PC-3 (cell line): ENCODE results near the gene HOOK1. TPM values are rescaled to one million over a fixed set of nuclear protein-coding genes. Genes with fewer than 3 reads are reported as not detected.

Source experiments
- ATAC-seq: fragments of 200-7000 bp; cut with Tn5 transposase; 2 replicates; pipeline ENCODE4 v1.9.1; 2020; ENCODE audit warnings: mild to moderate bottlenecking, moderate library complexity
- BruUV-seq: library from RNA; stranded (reverse); fragments of 400-500 nt; replicated peaks from 2 replicates; lab custom pipeline; 2021; lab: Mats Ljungman, UMichigan
- CTCF ChIA-PET: fragments of 300-600 bp; sonication (Branson Sonifier 250); formaldehyde crosslinking; loops from one replicate; lab custom pipeline; 2022; ENCODE audit warnings: antibody characterized with exemption; lab: Charles Lee
- POLR2A ChIA-PET: fragments of 300-600 bp; sonication (Branson Sonifier 250); formaldehyde crosslinking; loops from one replicate; lab custom pipeline; 2022; ENCODE audit warnings: antibody characterized with exemption; ENCODE audit not compliant: unreplicated experiment; lab: Charles Lee
- DNase-seq: peaks from one replicate; pipeline ENCODE4 v3.0.0-alpha.2; 2015
- H2AFZ ChIP-seq: fragments of 300-600 bp; sonication (generic); 2 replicates; pipeline ENCODE4 v1.6.0; 2016; ENCODE audit warnings: antibody characterized with exemption, low read length
- H3F3A ChIP-seq: fragments of 300-600 bp; sonication (generic); one replicate; pipeline ENCODE4 v1.6.0; 2017; ENCODE audit warnings: antibody characterized with exemption, low read length, control low read depth, mild to moderate bottlenecking; ENCODE audit not compliant: unreplicated experiment
- H3K27ac ChIP-seq: fragments of 300-600 bp; sonication (generic); 2 replicates; pipeline ENCODE4 v1.5.1; 2016; ENCODE audit warnings: mild to moderate bottlenecking, low read length
- H3K27me3 ChIP-seq: fragments of 300-600 bp; sonication (generic); 2 replicates; pipeline ENCODE4 v1.6.1; 2016; ENCODE audit warnings: low read length, mixed read lengths
- H3K36me3 ChIP-seq: fragments of 300-600 bp; sonication (generic); 2 replicates; pipeline ENCODE4 v1.6.1; 2016; ENCODE audit warnings: low read depth, mixed run types, low read length, mixed read lengths
- H3K4me1 ChIP-seq: fragments of 300-600 bp; sonication (generic); 2 replicates; pipeline ENCODE4 v1.5.1; 2016; ENCODE audit warnings: low read length; ENCODE audit not compliant: insufficient read depth
- H3K4me2 ChIP-seq: fragments of 300-600 bp; sonication (generic); 2 replicates; pipeline ENCODE4 v1.6.0; 2016; ENCODE audit warnings: low read length
- H3K4me3 ChIP-seq: fragments of 300-600 bp; sonication (generic); 2 replicates; pipeline ENCODE4 v1.5.1; 2016; ENCODE audit warnings: mild to moderate bottlenecking, low read length, mixed read lengths
- H3K79me2 ChIP-seq: fragments of 300-600 bp; sonication (generic); 2 replicates; pipeline ENCODE4 v1.6.1; 2017; ENCODE audit warnings: low read length, mixed read lengths
- H3K9ac ChIP-seq: fragments of 300-600 bp; sonication (generic); 2 replicates; pipeline ENCODE4 v1.6.0; 2016; ENCODE audit warnings: mild to moderate bottlenecking, low read length
- H3K9me2 ChIP-seq: fragments of 300-600 bp; sonication (generic); replicated peaks from 2 replicates; pipeline ENCODE4 v1.6.1; 2016; ENCODE audit warnings: mixed run types, low read length, mixed read lengths
- H3K9me3 ChIP-seq: fragments of 300-600 bp; sonication (generic); 2 replicates; pipeline ENCODE4 v1.6.1; 2016; ENCODE audit warnings: low read length, mixed read lengths
- H4K20me1 ChIP-seq: fragments of 300-600 bp; sonication (generic); 2 replicates; pipeline ENCODE4 v1.6.1; 2016; ENCODE audit warnings: low read length, mixed read lengths
- CTCF ChIP-seq: fragments of 300-600 bp; sonication (generic); conservative IDR thresholded peaks from 2 replicates; pipeline ENCODE4 v1.5.1; 2017; ENCODE audit warnings: antibody characterized with exemption, low read depth, mild to moderate bottlenecking, low read length
- EZH2 ChIP-seq: fragments of 300-600 bp; sonication (generic); IDR thresholded peaks from one replicate; pipeline ENCODE4 v1.6.1; 2017; ENCODE audit warnings: antibody characterized with exemption, mild to moderate bottlenecking, low read length; ENCODE audit not compliant: unreplicated experiment
- EZH2phosphoT487 ChIP-seq: fragments of 300-600 bp; sonication (generic); IDR thresholded peaks from 2 replicates; pipeline ENCODE4 v1.6.1; 2018; ENCODE audit warnings: mild to moderate bottlenecking, antibody characterized with exemption, low read length, borderline replicate concordance
- intact Hi-C: fragments of 100-400 bp; cut with micrococcal nuclease; formaldehyde crosslinking; loops from 2 replicates; pipeline ENCODE4 v1.9.0; 2023
- total RNA-seq: library from RNA; depleted of rRNA; stranded (reverse); fragments of >200 nt; gene quantifications from 2 replicates; pipeline ENCODE4 v1.2.3, GENCODE V29; 2014

Gene HOOK1
- total RNA-seq, 1 experiment from 2014 or later, result 5.0 TPM

DNA sequence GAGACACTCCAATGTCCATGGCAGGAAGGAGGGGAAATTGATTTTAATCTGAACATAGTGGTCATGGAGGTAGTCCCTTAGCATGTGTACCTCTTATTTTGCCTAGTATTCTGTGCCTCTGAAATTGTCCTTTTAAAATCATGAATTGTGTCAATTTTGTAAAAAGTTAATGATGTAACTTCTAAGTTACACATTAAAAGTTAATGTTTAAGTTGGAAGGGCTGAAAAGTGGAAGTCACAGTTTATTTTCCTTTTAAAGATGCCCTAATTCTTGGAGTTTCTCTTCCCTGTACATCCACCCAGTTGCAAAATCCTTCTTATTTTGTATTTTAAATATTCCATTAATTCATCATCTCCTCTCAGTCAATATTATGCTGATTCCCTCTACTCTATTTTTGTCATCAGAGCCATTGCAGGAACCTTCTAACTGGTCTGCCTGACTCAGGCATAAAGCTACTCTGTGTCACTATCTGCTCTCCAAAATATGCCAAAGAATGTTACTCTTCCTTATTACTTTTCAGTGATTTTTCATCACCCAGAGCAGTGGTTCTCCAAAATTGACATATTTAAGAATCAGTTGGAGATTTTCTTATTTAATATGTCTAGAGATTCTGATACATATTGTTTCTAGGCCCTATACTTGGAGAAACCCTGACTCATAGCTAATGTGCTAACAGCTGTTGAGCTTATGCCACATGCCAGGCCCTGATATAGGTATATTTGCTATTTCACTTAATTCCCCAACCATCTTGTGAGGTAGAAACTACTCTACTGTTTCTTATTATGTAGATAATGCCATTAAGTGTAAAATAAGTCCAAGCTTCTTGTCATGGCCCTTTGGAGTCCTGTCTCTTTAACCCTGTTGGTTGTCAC lies 5.1 kb downstream of the HOOK1 start:
- ChIA-PET CTCF (no interaction called here), POLR2A (no interaction called here)
- intact Hi-C loops, result no loop called here
- no TSS peak for BruUV-seq
- Histone ChIP-seq H3K4me2 (no peak overlapping the region), H2AFZ (no peak overlapping the region), H3F3A (no peaks in the 10 kb centered on the region), H3K36me3 (0 out of 2 replicates have a peak, but pooled peaks cover 2% of the 10 kb centered on the region), H3K27me3 (0 out of 2 replicates have a peak, but pooled peaks cover 16% of the 10 kb centered on the region), H3K9me2 (no peaks in the 10 kb centered on the region), H3K9ac (no peak overlapping the region), H4K20me1 (no peaks in the 10 kb centered on the region), H3K9me3 (no peaks in the 10 kb centered on the region), H3K79me2 (peaks cover 49% of the 10 kb centered on the region), H3K4me1 (peaks cover 13% of the 10 kb centered on the region; the same call in 1 of the 2 replicates), H3K27ac (no peak overlapping the region), H3K4me3 (no peak overlapping the region)
- ATAC-seq (no peak), DNase-seq (no peak)
- TF ChIP-seq CTCF (no peak), EZH2 (no peak), EZH2phosphoT487 (no peak)

DNA sequence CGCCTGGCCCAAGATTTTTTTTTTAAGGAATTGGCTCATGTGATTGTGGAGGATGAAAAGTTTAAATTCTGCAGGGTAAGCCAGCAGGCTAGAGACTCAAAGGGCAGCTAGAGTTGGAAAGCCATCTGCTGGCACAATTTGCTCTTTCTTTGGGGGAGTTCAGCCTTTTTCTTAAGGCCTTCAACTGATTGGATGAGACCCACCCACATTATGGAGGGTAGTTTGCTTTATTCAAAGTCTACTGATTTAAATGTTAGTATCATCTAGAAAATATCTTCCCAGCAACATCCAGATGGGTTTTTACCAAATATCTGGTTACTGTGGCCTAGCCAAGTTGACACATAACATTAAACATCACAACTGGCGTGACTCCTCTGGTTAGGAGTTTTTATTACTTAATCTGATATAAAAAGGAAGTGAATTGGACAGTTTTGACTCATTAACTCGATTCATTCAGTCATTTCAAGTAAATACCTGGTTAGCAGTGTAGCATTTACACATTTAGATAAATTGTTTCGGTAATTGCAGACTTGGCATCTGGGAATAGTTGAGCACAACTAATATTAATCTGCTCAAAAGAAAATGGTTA lies 12.4 kb downstream of the HOOK1 start:
- ChIA-PET CTCF (no interaction called here), POLR2A (no interaction called here)
- ATAC-seq, result peak; percentile 42
- Histone ChIP-seq H3K79me2 (no peaks in the 10 kb centered on the region), H3K4me2 (no peak overlapping the region), H3K9me2 (no peaks in the 10 kb centered on the region), H3K27ac (no peak overlapping the region), H3K4me3 (no peak overlapping the region), H3F3A (no peaks in the 10 kb centered on the region), H2AFZ (no peak overlapping the region), H3K9ac (no peak overlapping the region), H4K20me1 (no peaks in the 10 kb centered on the region), H3K4me1 (no peaks in the 10 kb centered on the region), H3K9me3 (no peaks in the 10 kb centered on the region), H3K36me3 (no peaks in the 10 kb centered on the region), H3K27me3 (no peaks in the 10 kb centered on the region)
- peak; percentile 18 for DNase-seq
- TF ChIP-seq EZH2, result no peak
- no peak for TF ChIP-seq CTCF
- TF ChIP-seq EZH2phosphoT487, result no peak
- BruUV-seq, result no TSS peak
- intact Hi-C loops, result no loop called here

DNA sequence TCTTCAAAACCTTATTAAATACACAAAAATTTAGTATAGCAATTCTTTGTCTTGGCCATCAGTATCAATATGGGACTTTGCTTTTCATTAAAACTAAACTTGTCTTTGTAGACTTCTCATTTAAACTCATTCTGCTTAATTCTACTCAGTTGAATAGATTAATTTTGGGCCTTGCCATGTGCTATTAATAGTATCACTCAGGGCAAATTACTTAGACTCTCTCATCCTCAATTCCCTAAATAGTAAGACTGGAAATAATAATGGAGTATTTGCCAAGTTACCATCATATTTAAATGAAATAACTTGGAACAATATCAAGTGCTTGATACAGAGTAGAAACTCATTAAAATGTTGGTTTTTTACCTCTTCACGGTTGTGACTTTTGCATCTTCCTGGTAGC lies 13.4 kb downstream of the HOOK1 start:
- Histone ChIP-seq H3K27ac (no peak overlapping the region), H3K79me2 (no peaks in the 10 kb centered on the region), H3K9me3 (no peaks in the 10 kb centered on the region), H3K27me3 (no peaks in the 10 kb centered on the region), H3K4me1 (no peaks in the 10 kb centered on the region), H3K4me2 (no peak overlapping the region), H3K9me2 (no peaks in the 10 kb centered on the region), H3K4me3 (no peak overlapping the region), H3K9ac (no peak overlapping the region), H4K20me1 (no peaks in the 10 kb centered on the region), H3F3A (no peaks in the 10 kb centered on the region), H2AFZ (no peak overlapping the region), H3K36me3 (no peaks in the 10 kb centered on the region)
- ATAC-seq (no peak), DNase-seq (no peak)
- POLR2A ChIA-PET, result no interaction called here
- TF ChIP-seq EZH2 (no peak), EZH2phosphoT487 (no peak), CTCF (no peak)
- CTCF ChIA-PET, result no interaction called here
- intact Hi-C loops, result no loop called here
- BruUV-seq, result no TSS peak
